ENCODE data around the gene ZNF565. TPM values are rescaled to one million over a fixed set of nuclear protein-coding genes. Genes with fewer than 3 reads are reported as not detected.
A peak's percentile ranks its signal among the peaks of the same experiment; 100 is the strongest.

The ZNF565 gene
- total RNA-seq, 1 experiment from 2014 or later: 4.8 TPM

GRCh38 chr19:36150586-36150985 lies 63.9 kb downstream of the ZNF565 start:
- Histone ChIP-seq H3K4me1 (ENCODE audit: insufficient read depth, low read length) (no peaks in the 10 kb centered on the region), H4K5ac (ENCODE audit: insufficient read length, low read depth, low read length) (no peak overlapping the region), H3K18ac (ENCODE audit: insufficient read length, low read depth, low read length) (no peak overlapping the region), H2BK15ac (ENCODE audit: low read depth, low read length) (no peak overlapping the region), H3T11ph (ENCODE audit: low read length) (no peak overlapping the region), H2BK120ac (ENCODE audit: low read depth, low read length, poor library complexity, severe bottlenecking) (no peak overlapping the region), H3K27me3 (ENCODE audit: insufficient read depth, low read length) (no peaks in the 10 kb centered on the region), H2AK5ac (ENCODE audit: insufficient read length, low read length) (no peak overlapping the region), H3K79me2 (ENCODE audit: insufficient read depth, low read length) (no peaks in the 10 kb centered on the region), H2BK5ac (ENCODE audit: insufficient read length, low read length) (no peak overlapping the region), H4K8ac (replicated peaks; ENCODE audit: insufficient read length, low read depth, low read length) (no peak overlapping the region), H2BK20ac (ENCODE audit: low read depth, low read length, poor library complexity, severe bottlenecking) (no peak overlapping the region), H4K20me1 (ENCODE audit: control insufficient read depth, insufficient read depth, insufficient read length) (no peaks in the 10 kb centered on the region), H2AFZ (ENCODE audit: low read length) (no peak overlapping the region), H3K27ac (ENCODE audit: insufficient read length, low read depth, low read length) (no peak overlapping the region), H3K9me3 (ENCODE audit: control insufficient read depth, low read depth, low read length) (no peaks in the 10 kb centered on the region), H3K23ac (ENCODE audit: insufficient read length, low read depth, low read length) (no peak overlapping the region), H2BK12ac (ENCODE audit: insufficient read length, low read depth, low read length) (no peak overlapping the region), H3K9ac (ENCODE audit: extremely low read depth, insufficient read length, low read length) (no peak overlapping the region), H3K23me2 (ENCODE audit: insufficient read length, low read depth, low read length, poor library complexity, severe bottlenecking) (no peaks in the 10 kb centered on the region), H3K4ac (ENCODE audit: low read depth, low read length) (no peak overlapping the region), H3K79me1 (ENCODE audit: insufficient read depth, low read depth, low read length, poor library complexity, severe bottlenecking) (no peaks in the 10 kb centered on the region), H3K4me2 (ENCODE audit: insufficient read depth, insufficient read length, low read length) (no peak overlapping the region), H3K14ac (ENCODE audit: insufficient read depth, low read length) (no peak overlapping the region), H3K56ac (ENCODE audit: insufficient read length, low read depth, low read length) (no peak overlapping the region), H4K91ac (ENCODE audit: insufficient read length, low read depth, low read length) (no peak overlapping the region)
- WGBS (ENCODE audit: extremely low coverage, insufficient read length, low lambda C conversion rate): no CpG with 5 or more reads among the region's 5 CpGs
- no peak for TF ChIP-seq CTCF (conservative IDR thresholded peaks at IDR 0.05)
- Mint-ChIP-seq H3K9me3 (no peaks in the 10 kb centered on the region), H3K36me3 (ENCODE audit: insufficient read depth in 1 of 3, low read depth in 3 of 3) (peaks cover 46 to 72% (median 63%) of the 10 kb centered on the region in 3 experiments; a peak in 6 of 7 replicates), H3K4me3 (no peak overlapping the region), H3K27ac (peak overlapping the region in 2 of 3 experiments; percentile 46 to 86; a peak in 3 of 7 replicates), H3K4me1 (peaks cover 6% of the 10 kb centered on the region in 2 experiments), H3K27me3 (ENCODE audit: low read depth) (no peaks in the 10 kb centered on the region; the same call in 1 of the 2 replicates)
- no peak for DNase-seq
